Measurements from ENCODE around the gene GJD3.
"Not testable (repeated sequence)": the region's sequence is repeated elsewhere in the genome, so short reads cannot be mapped to it uniquely, and the experiment has no call there.

The GJD3 gene

DNA sequence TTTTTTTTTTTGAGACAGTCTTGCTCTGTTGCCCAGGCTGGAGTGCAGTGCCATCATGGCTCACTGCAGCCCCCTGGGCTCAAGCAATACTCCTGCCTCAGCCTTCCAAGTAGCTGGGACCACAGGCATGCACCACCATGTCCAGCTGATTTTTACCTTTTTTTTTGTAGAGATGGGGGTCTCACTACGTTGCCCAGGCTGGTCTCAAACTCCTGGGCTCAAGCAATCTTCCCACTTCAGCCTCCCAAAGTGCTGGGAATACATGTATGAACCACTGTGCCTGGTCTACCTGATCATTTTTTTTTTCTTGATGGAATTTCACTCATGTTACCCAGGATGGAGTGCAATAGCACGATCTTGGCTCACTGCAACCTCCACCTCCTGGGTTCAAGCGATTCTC is 22.0 kb upstream of the GJD3 start:
- H3K9me3 ChIP-seq (ENCODE audit: control insufficient read depth in 1 of 2, low read length in 2 of 2); H3K36me3 ChIP-seq (ENCODE audit: control insufficient read depth in 1 of 2, insufficient read depth in 2 of 2, low read length in 2 of 2); H3K4me1 ChIP-seq (ENCODE audit: control insufficient read depth in 1 of 2, insufficient read depth in 2 of 2, low read length in 2 of 2); H3K27ac ChIP-seq (ENCODE audit: low read depth, low read length); H3K9ac ChIP-seq (ENCODE audit: low read depth in 1 of 2, low read length in 2 of 2); H3K27me3 ChIP-seq (ENCODE audit: control insufficient read depth in 1 of 2, insufficient read depth in 2 of 2, low read length in 2 of 2); H3K4me3 ChIP-seq (ENCODE audit: low read depth in 1 of 2, low read length in 2 of 2): not testable (repeated sequence)

DNA sequence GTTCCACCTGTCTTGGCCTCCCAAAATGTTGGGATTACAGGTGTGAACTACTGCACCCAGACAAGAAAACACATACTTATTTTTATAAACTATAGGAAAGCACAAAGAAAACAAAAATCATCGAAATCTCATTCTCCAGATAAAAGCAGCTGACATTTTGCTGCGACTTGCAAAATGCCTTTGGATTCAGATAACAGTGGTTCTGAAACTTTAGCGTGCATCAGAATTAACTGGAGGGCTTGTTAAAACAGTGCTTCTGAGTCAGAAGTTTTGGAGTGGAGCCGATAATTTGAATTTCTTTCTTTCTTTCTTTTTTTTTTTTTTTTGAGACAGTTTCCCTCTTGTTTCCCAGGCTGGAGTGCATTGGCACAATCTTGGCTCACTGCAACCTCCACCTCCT is 17.7 kb upstream of the GJD3 start:
- H3K9me3 ChIP-seq (ENCODE audit: control insufficient read depth in 1 of 2, low read length in 2 of 2) = no peaks in the 10 kb centered on the region
- H3K4me1 ChIP-seq (ENCODE audit: control insufficient read depth in 1 of 2, insufficient read depth in 2 of 2, low read length in 2 of 2) = no peaks in the 10 kb centered on the region
- H3K4me3 ChIP-seq (ENCODE audit: low read depth in 1 of 2, low read length in 2 of 2) = no peak overlapping the region
- no peak overlapping the region for H3K9ac ChIP-seq (ENCODE audit: low read depth in 1 of 2, low read length in 2 of 2)
- H3K36me3 ChIP-seq (ENCODE audit: control insufficient read depth in 1 of 2, insufficient read depth in 2 of 2, low read length in 2 of 2) = no peaks in the 10 kb centered on the region
- H3K27me3 ChIP-seq (ENCODE audit: control insufficient read depth in 1 of 2, insufficient read depth in 2 of 2, low read length in 2 of 2) = no peaks in the 10 kb centered on the region
- H3K27ac ChIP-seq (ENCODE audit: low read depth, low read length) = no peak overlapping the region

DNA sequence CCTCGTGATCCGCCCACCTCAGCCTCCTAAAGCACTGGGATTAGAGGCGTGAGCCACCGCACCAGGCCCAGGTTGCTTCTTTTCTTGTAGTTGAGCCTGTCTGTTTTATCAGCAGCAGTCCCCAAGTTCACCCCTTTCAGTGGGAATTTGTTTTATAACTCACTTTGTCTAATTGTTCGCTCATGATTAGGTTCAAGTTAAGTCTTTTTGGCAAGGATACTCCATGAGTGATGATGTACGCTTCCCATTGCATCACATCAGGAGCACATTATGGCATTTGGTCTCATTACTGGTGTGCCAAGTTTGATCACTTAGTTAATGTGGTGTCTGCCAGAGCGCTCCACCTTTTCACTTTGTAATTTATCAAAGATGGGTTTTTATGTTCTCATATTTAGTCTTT is 14.4 kb upstream of the GJD3 start:
- no peaks in the 10 kb centered on the region for H3K9me3 ChIP-seq (ENCODE audit: control insufficient read depth in 1 of 2, low read length in 2 of 2)
- H3K4me3 ChIP-seq (ENCODE audit: low read depth in 1 of 2, low read length in 2 of 2) = no peak overlapping the region
- H3K27ac ChIP-seq (ENCODE audit: low read depth, low read length) = no peak overlapping the region
- no peak overlapping the region for H3K9ac ChIP-seq (ENCODE audit: low read depth in 1 of 2, low read length in 2 of 2)
- H3K27me3 ChIP-seq (ENCODE audit: control insufficient read depth in 1 of 2, insufficient read depth in 2 of 2, low read length in 2 of 2) = no peaks in the 10 kb centered on the region
- no peaks in the 10 kb centered on the region for H3K36me3 ChIP-seq (ENCODE audit: control insufficient read depth in 1 of 2, insufficient read depth in 2 of 2, low read length in 2 of 2)
- H3K4me1 ChIP-seq (ENCODE audit: control insufficient read depth in 1 of 2, insufficient read depth in 2 of 2, low read length in 2 of 2) = no peaks in the 10 kb centered on the region

- H3K4me3 ChIP-seq (ENCODE audit: low read depth in 1 of 2, low read length in 2 of 2) = no peak overlapping the region
- H3K27me3 ChIP-seq (ENCODE audit: control insufficient read depth in 1 of 2, insufficient read depth in 2 of 2, low read length in 2 of 2) = no peaks in the 10 kb centered on the region
- H3K9me3 ChIP-seq (ENCODE audit: control insufficient read depth in 1 of 2, low read length in 2 of 2) = no peaks in the 10 kb centered on the region
- H3K4me1 ChIP-seq (ENCODE audit: control insufficient read depth in 1 of 2, insufficient read depth in 2 of 2, low read length in 2 of 2) = no peaks in the 10 kb centered on the region
- no peaks in the 10 kb centered on the region for H3K36me3 ChIP-seq (ENCODE audit: control insufficient read depth in 1 of 2, insufficient read depth in 2 of 2, low read length in 2 of 2)
- H3K27ac ChIP-seq (ENCODE audit: low read depth, low read length) = no peak overlapping the region
- no peak overlapping the region for H3K9ac ChIP-seq (ENCODE audit: low read depth in 1 of 2, low read length in 2 of 2)
Observed at GRCh38 chr17:40377832-40378231, 13.3 kb upstream of the GJD3 start.

GRCh38 chr17:40376541-40376940 is 12.0 kb upstream of the GJD3 start:
- H3K9me3 ChIP-seq (ENCODE audit: control insufficient read depth in 1 of 2, low read length in 2 of 2) = not testable (repeated sequence)

GRCh38 chr17:40375786-40376185 is 11.2 kb upstream of the GJD3 start:
- not testable (repeated sequence) for H3K36me3 ChIP-seq (ENCODE audit: control insufficient read depth in 1 of 2, insufficient read depth in 2 of 2, low read length in 2 of 2); H3K27ac ChIP-seq (ENCODE audit: low read depth, low read length); H3K9me3 ChIP-seq (ENCODE audit: control insufficient read depth in 1 of 2, low read length in 2 of 2); H3K4me3 ChIP-seq (ENCODE audit: low read depth in 1 of 2, low read length in 2 of 2); H3K27me3 ChIP-seq (ENCODE audit: control insufficient read depth in 1 of 2, insufficient read depth in 2 of 2, low read length in 2 of 2); H3K9ac ChIP-seq (ENCODE audit: low read depth in 1 of 2, low read length in 2 of 2); H3K4me1 ChIP-seq (ENCODE audit: control insufficient read depth in 1 of 2, insufficient read depth in 2 of 2, low read length in 2 of 2)

More at GRCh38 chr17:40376541-40376940, 12.0 kb upstream of the GJD3 start:
- H3K27me3 ChIP-seq (ENCODE audit: control insufficient read depth in 1 of 2, insufficient read depth in 2 of 2, low read length in 2 of 2); H3K36me3 ChIP-seq (ENCODE audit: control insufficient read depth in 1 of 2, insufficient read depth in 2 of 2, low read length in 2 of 2); H3K4me3 ChIP-seq (ENCODE audit: low read depth in 1 of 2, low read length in 2 of 2); H3K9ac ChIP-seq (ENCODE audit: low read depth in 1 of 2, low read length in 2 of 2); H3K4me1 ChIP-seq (ENCODE audit: control insufficient read depth in 1 of 2, insufficient read depth in 2 of 2, low read length in 2 of 2); H3K27ac ChIP-seq (ENCODE audit: low read depth, low read length): not testable (repeated sequence)

- no peak overlapping the region for H3K9ac ChIP-seq (ENCODE audit: low read depth in 1 of 2, low read length in 2 of 2)
- no peaks in the 10 kb centered on the region for H3K27me3 ChIP-seq (ENCODE audit: control insufficient read depth in 1 of 2, insufficient read depth in 2 of 2, low read length in 2 of 2)
- H3K4me1 ChIP-seq (ENCODE audit: control insufficient read depth in 1 of 2, insufficient read depth in 2 of 2, low read length in 2 of 2) = no peaks in the 10 kb centered on the region
- H3K36me3 ChIP-seq (ENCODE audit: control insufficient read depth in 1 of 2, insufficient read depth in 2 of 2, low read length in 2 of 2) = no peaks in the 10 kb centered on the region
- H3K9me3 ChIP-seq (ENCODE audit: control insufficient read depth in 1 of 2, low read length in 2 of 2) = no peaks in the 10 kb centered on the region
- H3K4me3 ChIP-seq (ENCODE audit: low read depth in 1 of 2, low read length in 2 of 2) = no peak overlapping the region
- no peak overlapping the region for H3K27ac ChIP-seq (ENCODE audit: low read depth, low read length)
Observed at GRCh38 chr17:40374821-40375498, 10.4 kb upstream of the GJD3 start.

- no peaks in the 10 kb centered on the region for H3K36me3 ChIP-seq (ENCODE audit: control insufficient read depth in 1 of 2, insufficient read depth in 2 of 2, low read length in 2 of 2)
- H3K27ac ChIP-seq (ENCODE audit: low read depth, low read length) = no peak overlapping the region
- H3K4me3 ChIP-seq (ENCODE audit: low read depth in 1 of 2, low read length in 2 of 2) = no peak overlapping the region
- no peaks in the 10 kb centered on the region for H3K4me1 ChIP-seq (ENCODE audit: control insufficient read depth in 1 of 2, insufficient read depth in 2 of 2, low read length in 2 of 2)
- H3K9me3 ChIP-seq (ENCODE audit: control insufficient read depth in 1 of 2, low read length in 2 of 2) = no peaks in the 10 kb centered on the region
- no peak overlapping the region for H3K9ac ChIP-seq (ENCODE audit: low read depth in 1 of 2, low read length in 2 of 2)
- no peaks in the 10 kb centered on the region for H3K27me3 ChIP-seq (ENCODE audit: control insufficient read depth in 1 of 2, insufficient read depth in 2 of 2, low read length in 2 of 2)
Observed at GRCh38 chr17:40373999-40374398, 9.5 kb upstream of the GJD3 start.

DNA sequence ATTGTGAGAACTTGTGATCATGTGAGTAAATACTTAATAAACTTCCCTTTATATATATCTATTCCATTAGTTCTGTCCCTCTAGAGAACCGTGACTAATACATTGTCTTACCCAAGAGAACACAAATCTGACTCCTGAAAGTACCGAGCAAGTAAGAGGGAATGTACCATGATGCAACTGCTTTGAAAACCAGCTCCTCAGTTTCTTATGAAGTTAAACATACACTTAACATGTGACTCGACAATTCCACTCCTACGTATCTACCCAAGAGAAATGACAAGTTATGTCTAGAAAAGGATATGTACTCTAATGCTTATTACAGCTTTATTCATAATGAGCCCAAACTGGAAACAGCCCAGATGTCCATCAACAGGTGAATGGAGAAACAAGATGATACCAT is 8.8 kb upstream of the GJD3 start:
- no peak overlapping the region for H3K4me3 ChIP-seq (ENCODE audit: low read depth in 1 of 2, low read length in 2 of 2)
- no peak overlapping the region for H3K9ac ChIP-seq (ENCODE audit: low read depth in 1 of 2, low read length in 2 of 2)
- no peaks in the 10 kb centered on the region for H3K4me1 ChIP-seq (ENCODE audit: control insufficient read depth in 1 of 2, insufficient read depth in 2 of 2, low read length in 2 of 2)
- no peak overlapping the region for H3K27ac ChIP-seq (ENCODE audit: low read depth, low read length)
- H3K9me3 ChIP-seq (ENCODE audit: control insufficient read depth in 1 of 2, low read length in 2 of 2) = no peaks in the 10 kb centered on the region
- H3K27me3 ChIP-seq (ENCODE audit: control insufficient read depth in 1 of 2, insufficient read depth in 2 of 2, low read length in 2 of 2) = no peaks in the 10 kb centered on the region
- no peaks in the 10 kb centered on the region for H3K36me3 ChIP-seq (ENCODE audit: control insufficient read depth in 1 of 2, insufficient read depth in 2 of 2, low read length in 2 of 2)

DNA sequence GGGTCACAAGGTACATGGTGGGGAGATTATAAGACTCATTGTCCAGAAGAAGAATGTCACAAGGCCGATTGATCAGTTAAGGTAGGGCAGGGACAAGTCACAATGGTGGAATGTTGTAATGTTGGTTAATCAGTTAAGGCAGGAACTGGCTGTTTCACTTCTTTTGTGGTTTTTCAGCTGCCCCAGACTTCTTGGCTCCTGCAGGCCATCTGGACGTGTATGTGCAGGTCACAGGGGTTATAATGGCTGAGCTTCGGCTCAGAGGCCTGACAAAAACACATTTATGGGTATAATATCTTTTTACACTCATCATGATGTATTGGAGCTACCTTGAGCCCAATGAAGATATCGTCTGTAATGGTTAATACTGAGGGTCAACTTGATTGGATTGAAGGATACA is 8.1 kb upstream of the GJD3 start:
- not testable (repeated sequence) for H3K36me3 ChIP-seq (ENCODE audit: control insufficient read depth in 1 of 2, insufficient read depth in 2 of 2, low read length in 2 of 2); H3K4me1 ChIP-seq (ENCODE audit: control insufficient read depth in 1 of 2, insufficient read depth in 2 of 2, low read length in 2 of 2); H3K9me3 ChIP-seq (ENCODE audit: control insufficient read depth in 1 of 2, low read length in 2 of 2); H3K9ac ChIP-seq (ENCODE audit: low read depth in 1 of 2, low read length in 2 of 2); H3K27me3 ChIP-seq (ENCODE audit: control insufficient read depth in 1 of 2, insufficient read depth in 2 of 2, low read length in 2 of 2); H3K27ac ChIP-seq (ENCODE audit: low read depth, low read length); H3K4me3 ChIP-seq (ENCODE audit: low read depth in 1 of 2, low read length in 2 of 2)

DNA sequence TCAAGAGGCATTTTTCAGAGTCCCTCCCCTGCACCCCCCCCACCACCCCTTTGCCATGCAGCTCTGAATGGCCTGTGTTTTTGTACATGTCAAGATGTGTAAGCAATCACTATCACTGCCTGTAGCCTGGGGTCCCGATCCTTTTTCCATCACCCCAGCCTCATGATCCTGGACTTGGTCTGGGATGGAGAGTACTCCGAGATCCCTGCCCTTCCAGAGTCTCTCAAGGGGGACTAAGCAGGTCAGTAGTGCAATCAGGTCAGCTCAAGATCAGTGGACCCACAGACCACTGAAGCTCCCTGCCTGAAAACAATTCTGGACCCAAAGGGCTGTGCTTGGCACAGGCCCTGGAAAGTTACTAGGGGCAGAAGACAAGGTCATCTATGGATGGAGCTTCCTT is 7.5 kb upstream of the GJD3 start:
- H3K4me1 ChIP-seq (ENCODE audit: control insufficient read depth in 1 of 2, insufficient read depth in 2 of 2, low read length in 2 of 2) = no peaks in the 10 kb centered on the region
- H3K9ac ChIP-seq (ENCODE audit: low read depth in 1 of 2, low read length in 2 of 2) = no peak overlapping the region
- no peaks in the 10 kb centered on the region for H3K36me3 ChIP-seq (ENCODE audit: control insufficient read depth in 1 of 2, insufficient read depth in 2 of 2, low read length in 2 of 2)
- no peaks in the 10 kb centered on the region for H3K27me3 ChIP-seq (ENCODE audit: control insufficient read depth in 1 of 2, insufficient read depth in 2 of 2, low read length in 2 of 2)
- no peak overlapping the region for H3K27ac ChIP-seq (ENCODE audit: low read depth, low read length)
- no peak overlapping the region for H3K4me3 ChIP-seq (ENCODE audit: low read depth in 1 of 2, low read length in 2 of 2)
- H3K9me3 ChIP-seq (ENCODE audit: control insufficient read depth in 1 of 2, low read length in 2 of 2) = no peaks in the 10 kb centered on the region
